Breast epithelium (tissue), 4 donors: ENCODE measurements around the gene PMP22. TPM values are rescaled to one million over a fixed set of nuclear protein-coding genes. Genes with fewer than 3 reads are reported as not detected.
A peak's percentile ranks its signal among the peaks of the same experiment; 100 is the strongest.

Experiments used
- DNase-seq, 2 donors: peaks; one replicate each; pipeline ENCODE4 v3.0.0-alpha.2; 2019; ENCODE audit warnings: low spot score in 2 of 2
- H3K27ac ChIP-seq, 2 donors: fragments of 200-600 bp; sonication (generic) in 1 of 2; one replicate each; pipeline ENCODE4 v1.5.1; 2016 to 2019; ENCODE audit warnings: mild to moderate bottlenecking in 1 of 2
- H3K27me3 ChIP-seq, 2 donors: fragments of 200-600 bp; sonication (generic) in 1 of 2; one replicate each; pipeline versions ENCODE4 v1.5.1 to v1.6.0; 2017 to 2019; ENCODE audit warnings: control low read depth in 1 of 2, mild to moderate bottlenecking in 1 of 2
- H3K36me3 ChIP-seq: fragments of 200-600 bp; one replicate; pipeline ENCODE4 v1.5.1; 2019
- H3K4me1 ChIP-seq, 2 donors: fragments of 200-600 bp; sonication (generic); one replicate each; pipeline ENCODE4 v1.5.1; 2016 to 2019; ENCODE audit warnings: control low read depth in 1 of 2
- H3K4me3 ChIP-seq, 3 donors: fragments of 200-600 bp; sonication (generic); 1 replicate in 2 of 3; 2 replicates in 1 of 3; pipeline ENCODE4 v1.5.1; 2016 to 2019; ENCODE audit warnings: mild to moderate bottlenecking in 3 of 3, moderate library complexity in 2 of 3
- H3K9me3 ChIP-seq, 2 donors: fragments of 200-600 bp; sonication (generic) in 1 of 2; one replicate each; pipeline ENCODE4 v1.5.1; 2016 to 2019; ENCODE audit warnings: control low read depth in 1 of 2
- POLR2A ChIP-seq: fragments of 450-650 bp; IDR thresholded peaks from one replicate; pipeline ENCODE4 v1.6.1; 2016; ENCODE audit warnings: antibody characterized with exemption, mild to moderate bottlenecking, moderate library complexity
- POLR2AphosphoS5 ChIP-seq, 3 donors: sonication (generic); formaldehyde crosslinking; IDR thresholded peaks; one replicate each; pipeline ENCODE4 v1.6.1; 2017; ENCODE audit warnings: antibody characterized with exemption in 3 of 3
- intact Hi-C: fragments of 100-400 bp; cut with DNase I; formaldehyde crosslinking; loops from one replicate; pipeline ENCODE4 v1.15.1; 2023; ENCODE audit warnings: low total_unique reads
- total RNA-seq, 3 donors: library from RNA; depleted of rRNA; stranded (reverse); fragments of >200 nt; gene quantifications; one replicate each; pipeline ENCODE4 v1.1.0, GENCODE V29; 2016
- TF ChIP-seq, protein P1 (sequence below), 3 donors: fragments of 450-650 bp; IDR thresholded peaks; one replicate each; pipeline ENCODE4 v1.5.1; 2016 to 2017; ENCODE audit warnings: antibody characterized with exemption in 3 of 3, mild to moderate bottlenecking in 3 of 3, moderate library complexity in 3 of 3

Gene PMP22
- total RNA-seq, 3 donors from 2014 or later: 114 to 478 (median 152) TPM

DNA sequence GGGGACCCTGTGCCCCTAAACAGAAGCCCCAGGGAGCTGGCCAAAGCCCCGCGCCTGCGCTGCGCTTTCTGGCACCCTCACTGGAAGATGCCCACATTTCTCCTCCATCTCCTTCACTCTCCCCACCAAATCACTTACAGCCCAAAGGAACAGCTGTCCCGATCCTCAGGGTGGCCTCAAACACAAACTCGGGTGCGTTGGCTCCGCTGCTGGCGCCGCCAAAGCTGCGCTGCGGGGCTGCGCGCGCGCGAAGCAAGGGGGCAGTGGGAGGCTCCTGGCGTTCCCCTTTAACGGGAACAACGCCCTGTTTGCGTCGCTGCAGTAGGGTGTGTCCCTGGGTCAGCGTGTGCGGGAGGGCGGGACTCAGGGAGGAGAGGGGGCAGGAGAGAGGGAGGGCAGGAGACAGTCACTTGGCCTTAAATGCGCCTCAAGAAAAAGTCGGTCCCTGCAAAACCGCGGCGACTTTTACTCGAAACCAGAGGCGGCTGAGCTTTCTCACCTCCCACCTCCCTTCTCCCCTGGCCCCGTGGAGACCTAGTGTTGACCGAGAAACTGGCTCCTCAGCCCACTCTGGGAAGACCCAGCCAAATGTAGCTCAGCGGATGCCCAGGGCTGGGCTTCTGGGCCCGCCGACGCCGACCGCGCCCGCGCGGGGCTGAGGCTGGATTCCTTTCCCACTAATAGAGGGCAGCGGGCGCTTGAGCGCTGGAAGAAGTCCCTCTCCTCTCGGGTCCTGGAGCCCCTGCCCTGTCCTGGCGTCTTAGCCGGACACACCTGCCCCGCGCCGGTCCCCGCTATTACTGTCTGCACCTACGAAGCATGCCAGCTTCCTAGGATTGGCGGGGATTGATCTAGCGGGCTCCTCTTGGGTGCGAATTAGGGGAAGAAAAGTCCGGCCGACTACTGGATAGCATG, 2.6 kb downstream of the PMP22 start:
- Histone ChIP-seq H3K4me3 (peak overlapping the region; percentile 62 to 85 (median 72)), H3K36me3 (no peaks in the 10 kb centered on the region), H3K9me3 (no peaks in the 10 kb centered on the region), H3K4me1 (peaks cover 0 to 8% of the 10 kb centered on the region in 2 donors), H3K27ac (peak overlapping the region; percentile 93 to 96), H3K27me3 (no peaks in the 10 kb centered on the region)
- TF ChIP-seq, protein P1, sequence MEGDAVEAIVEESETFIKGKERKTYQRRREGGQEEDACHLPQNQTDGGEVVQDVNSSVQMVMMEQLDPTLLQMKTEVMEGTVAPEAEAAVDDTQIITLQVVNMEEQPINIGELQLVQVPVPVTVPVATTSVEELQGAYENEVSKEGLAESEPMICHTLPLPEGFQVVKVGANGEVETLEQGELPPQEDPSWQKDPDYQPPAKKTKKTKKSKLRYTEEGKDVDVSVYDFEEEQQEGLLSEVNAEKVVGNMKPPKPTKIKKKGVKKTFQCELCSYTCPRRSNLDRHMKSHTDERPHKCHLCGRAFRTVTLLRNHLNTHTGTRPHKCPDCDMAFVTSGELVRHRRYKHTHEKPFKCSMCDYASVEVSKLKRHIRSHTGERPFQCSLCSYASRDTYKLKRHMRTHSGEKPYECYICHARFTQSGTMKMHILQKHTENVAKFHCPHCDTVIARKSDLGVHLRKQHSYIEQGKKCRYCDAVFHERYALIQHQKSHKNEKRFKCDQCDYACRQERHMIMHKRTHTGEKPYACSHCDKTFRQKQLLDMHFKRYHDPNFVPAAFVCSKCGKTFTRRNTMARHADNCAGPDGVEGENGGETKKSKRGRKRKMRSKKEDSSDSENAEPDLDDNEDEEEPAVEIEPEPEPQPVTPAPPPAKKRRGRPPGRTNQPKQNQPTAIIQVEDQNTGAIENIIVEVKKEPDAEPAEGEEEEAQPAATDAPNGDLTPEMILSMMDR (IDR thresholded peaks at IDR 0.05): no peak
- TF ChIP-seq POLR2A (peak; percentile 63), POLR2AphosphoS5 (IDR thresholded peaks at IDR 0.05) (peak; percentile 87 to 92 (median 88))
- peak; percentile 80 for DNase-seq
- intact Hi-C loops: loop anchor here (5.0 kb wide), 1 partner anchor 240 kb away; no protein-coding TSS in a partner anchor

- peak overlapping the region; percentile 93 to 96 for H3K27ac ChIP-seq
- H3K4me1 ChIP-seq: peaks cover 3 to 13% of the 10 kb centered on the region in 2 donors
- TF ChIP-seq POLR2AphosphoS5 (IDR thresholded peaks at IDR 0.05) (no peak), POLR2A (no peak)
- TF ChIP-seq, protein P1 (IDR thresholded peaks at IDR 0.05): no peak
- no peaks in the 10 kb centered on the region for H3K9me3 ChIP-seq
- intact Hi-C loops: loop anchor here (5.0 kb wide), 1 partner anchor 240 kb away; no protein-coding TSS in a partner anchor
- H3K36me3 ChIP-seq: no peaks in the 10 kb centered on the region
- peak overlapping the region; percentile 62 to 85 (median 72) for H3K4me3 ChIP-seq
- H3K27me3 ChIP-seq: no peaks in the 10 kb centered on the region
- no peak for DNase-seq
Measured at GRCh38 chr17:15261802-15262290, 3.3 kb downstream of the PMP22 start.

DNA sequence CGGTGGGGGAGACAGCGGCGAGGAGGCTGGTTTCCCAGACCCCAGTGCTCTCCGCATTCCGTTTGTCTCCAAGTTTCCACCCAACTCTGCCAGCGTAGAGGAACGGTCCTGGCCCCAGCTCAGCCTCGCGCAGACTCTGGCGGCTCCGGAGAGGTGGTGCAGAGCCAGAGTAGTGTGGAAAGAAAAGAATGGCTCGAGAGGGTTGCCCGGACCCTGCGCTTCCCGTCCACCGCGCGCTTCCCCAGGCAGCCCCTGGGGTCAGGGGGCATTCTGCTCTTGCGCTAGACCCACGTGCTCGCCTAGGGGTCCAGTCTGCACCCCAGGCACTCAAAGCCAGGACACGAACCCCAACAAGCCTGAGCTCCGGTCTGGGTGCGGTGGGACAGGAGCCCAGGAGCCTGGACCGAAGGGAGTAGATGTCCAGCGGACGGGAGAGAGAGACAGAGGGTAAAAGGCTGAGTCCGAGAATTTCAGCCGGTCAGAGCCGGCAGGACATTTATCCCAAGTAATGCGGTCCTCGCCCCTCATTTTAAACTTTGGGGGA, 3.8 kb downstream of the PMP22 start:
- Histone ChIP-seq H3K27me3 (no peaks in the 10 kb centered on the region), H3K27ac (peak overlapping the region; percentile 93 to 96), H3K9me3 (no peaks in the 10 kb centered on the region), H3K4me1 (peaks cover 6 to 16% of the 10 kb centered on the region in 2 donors), H3K36me3 (no peaks in the 10 kb centered on the region), H3K4me3 (peak overlapping the region; percentile 62 to 85 (median 72))
- intact Hi-C loops: loop anchor here (5.0 kb wide), 1 partner anchor 241 kb away; no protein-coding TSS in a partner anchor
- DNase-seq: peak; percentile 52 to 73
- TF ChIP-seq POLR2A: no peak
- peak in 1 of 3 donors; percentile 10 for TF ChIP-seq POLR2AphosphoS5 (IDR thresholded peaks at IDR 0.05)

DNA sequence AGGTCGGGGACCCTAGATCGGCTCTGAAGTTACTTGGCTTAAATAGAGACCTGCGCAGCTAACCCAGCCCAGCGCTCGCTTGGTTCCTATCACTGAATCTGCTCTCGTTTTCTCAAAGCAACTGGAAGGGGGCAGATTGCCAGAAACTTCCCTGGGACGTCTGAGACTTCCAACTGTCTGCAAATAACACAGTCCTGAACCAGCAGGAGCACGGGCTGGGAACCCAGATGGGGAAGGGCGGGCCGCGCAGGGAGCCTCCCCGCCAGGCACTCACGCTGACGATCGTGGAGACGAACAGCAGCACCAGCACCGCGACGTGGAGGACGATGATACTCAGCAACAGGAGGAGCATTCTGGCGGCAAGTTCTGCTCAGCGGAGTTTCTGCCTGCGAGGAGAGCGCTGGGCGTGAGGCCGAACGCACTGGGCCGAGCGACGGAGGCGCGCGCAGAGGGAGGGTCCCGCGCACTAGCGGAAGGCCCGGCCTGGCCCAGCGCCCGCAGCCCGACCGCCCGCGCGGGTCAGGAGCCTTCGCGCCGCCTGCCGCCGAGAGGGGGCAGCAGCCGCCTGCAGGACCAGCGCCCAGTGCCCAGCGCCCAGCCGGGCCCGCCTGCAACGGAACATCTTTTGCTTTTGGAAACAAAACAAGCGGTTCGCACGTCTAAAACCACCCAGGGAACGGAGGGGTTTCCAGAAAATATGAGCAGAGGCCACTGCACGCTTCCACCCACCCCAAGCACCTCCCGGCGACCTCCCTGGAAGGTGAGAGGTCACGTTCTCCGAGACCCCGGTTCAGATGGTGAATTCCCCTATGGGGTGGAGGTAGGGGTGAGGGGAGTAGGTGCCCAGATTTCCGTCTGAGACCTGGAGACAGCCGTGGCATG, 4.5 kb downstream of the PMP22 start:
- TF ChIP-seq POLR2A (no peak), POLR2AphosphoS5 (IDR thresholded peaks at IDR 0.05) (peak in 2 of 3 donors; percentile 55 to 62)
- TF ChIP-seq, protein P1 (IDR thresholded peaks at IDR 0.05): peak in 1 of 3 donors; percentile 94
- Histone ChIP-seq H3K4me1 (peaks cover 6 to 21% of the 10 kb centered on the region in 2 donors), H3K27ac (peak overlapping the region; percentile 93 to 96), H3K27me3 (no peaks in the 10 kb centered on the region), H3K4me3 (peak overlapping the region; percentile 62 to 85 (median 72)), H3K9me3 (no peaks in the 10 kb centered on the region), H3K36me3 (no peaks in the 10 kb centered on the region)
- DNase-seq: peak; percentile 74 to 88
- intact Hi-C loops: loop anchor here (5.0 kb wide), 1 partner anchor 242 kb away; no protein-coding TSS in a partner anchor
